ENCODE data around the gene USE1. TPM values are rescaled to one million over a fixed set of nuclear protein-coding genes. Genes with fewer than 3 reads are reported as not detected.
"Not testable (repeated sequence)": the region's sequence is repeated elsewhere in the genome, so short reads cannot be mapped to it uniquely, and the experiment has no call there.

USE1 gene
- polyA plus RNA-seq, 1 experiment = 21.1 TPM

DNA sequence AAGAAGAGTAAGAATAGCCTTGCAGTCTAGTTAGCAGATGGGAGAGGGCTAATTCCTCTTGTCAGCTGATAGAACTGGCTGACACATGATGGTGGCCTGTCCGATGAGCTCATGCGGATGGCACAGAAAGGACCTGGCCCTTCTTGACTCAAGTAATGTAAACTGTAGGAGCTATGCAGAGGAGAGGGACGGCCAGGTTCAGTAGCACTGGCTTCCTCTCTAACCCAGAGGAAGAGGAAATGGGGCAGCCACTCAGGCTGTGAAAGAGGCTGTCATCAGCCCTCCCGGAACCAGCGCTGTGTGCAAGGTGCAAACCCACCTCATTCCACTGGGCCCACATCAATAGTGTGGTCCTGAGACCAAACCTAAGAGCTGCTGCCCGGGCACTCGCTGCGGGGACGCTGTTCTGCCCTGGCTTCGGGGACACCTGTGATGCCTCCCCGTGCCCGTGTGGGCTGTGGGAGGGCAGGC, 30.8 kb upstream of the USE1 start:
- H3K9me3 ChIP-seq (ENCODE audit: control insufficient read depth, insufficient read depth, low read length) = no peaks in the 10 kb centered on the region
- ChIA-PET CTCF (no interaction called here), POLR2A (no interaction called here)
- TF ChIP-seq, protein P1, sequence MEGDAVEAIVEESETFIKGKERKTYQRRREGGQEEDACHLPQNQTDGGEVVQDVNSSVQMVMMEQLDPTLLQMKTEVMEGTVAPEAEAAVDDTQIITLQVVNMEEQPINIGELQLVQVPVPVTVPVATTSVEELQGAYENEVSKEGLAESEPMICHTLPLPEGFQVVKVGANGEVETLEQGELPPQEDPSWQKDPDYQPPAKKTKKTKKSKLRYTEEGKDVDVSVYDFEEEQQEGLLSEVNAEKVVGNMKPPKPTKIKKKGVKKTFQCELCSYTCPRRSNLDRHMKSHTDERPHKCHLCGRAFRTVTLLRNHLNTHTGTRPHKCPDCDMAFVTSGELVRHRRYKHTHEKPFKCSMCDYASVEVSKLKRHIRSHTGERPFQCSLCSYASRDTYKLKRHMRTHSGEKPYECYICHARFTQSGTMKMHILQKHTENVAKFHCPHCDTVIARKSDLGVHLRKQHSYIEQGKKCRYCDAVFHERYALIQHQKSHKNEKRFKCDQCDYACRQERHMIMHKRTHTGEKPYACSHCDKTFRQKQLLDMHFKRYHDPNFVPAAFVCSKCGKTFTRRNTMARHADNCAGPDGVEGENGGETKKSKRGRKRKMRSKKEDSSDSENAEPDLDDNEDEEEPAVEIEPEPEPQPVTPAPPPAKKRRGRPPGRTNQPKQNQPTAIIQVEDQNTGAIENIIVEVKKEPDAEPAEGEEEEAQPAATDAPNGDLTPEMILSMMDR (IDR thresholded peaks at IDR 0.05; ENCODE audit: low read depth, low read length) = no peak
- no peak for DNase-seq (ENCODE audit: low read depth, low spot score)
- H3K27me3 ChIP-seq (ENCODE audit: control insufficient read depth, insufficient read depth, low read length) = no peaks in the 10 kb centered on the region
- no peak overlapping the region for H3K27ac ChIP-seq (ENCODE audit: low read depth, low read length)
- H3K4me3 ChIP-seq (ENCODE audit: low read depth, low read length) = no peak overlapping the region

DNA sequence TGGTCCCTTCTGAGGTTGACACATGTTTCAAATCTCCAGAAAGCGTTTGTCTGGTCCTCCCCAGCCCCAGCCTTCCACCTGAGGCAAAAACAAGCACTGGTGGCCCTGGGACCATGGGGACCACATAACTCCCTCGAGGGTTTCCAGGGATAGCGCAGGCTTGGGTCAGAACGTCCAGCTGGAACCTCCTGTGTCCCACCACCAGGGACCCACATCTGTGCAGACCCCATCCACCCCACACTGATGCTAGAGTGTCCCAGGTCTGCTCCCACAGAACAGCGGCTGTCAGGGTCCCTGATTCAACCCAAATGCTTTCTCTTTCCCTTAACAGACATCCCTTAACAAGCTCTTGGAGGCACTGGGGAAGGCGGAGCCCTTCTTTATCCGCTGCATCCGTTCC, 29.6 kb upstream of the USE1 start:
- TF ChIP-seq, protein P1 (IDR thresholded peaks at IDR 0.05; ENCODE audit: low read depth, low read length) = no peak
- ChIA-PET CTCF (no interaction called here), POLR2A (no interaction called here)
- Histone ChIP-seq H3K27me3 (ENCODE audit: control insufficient read depth, insufficient read depth, low read length) (no peaks in the 10 kb centered on the region), H3K9me3 (ENCODE audit: control insufficient read depth, insufficient read depth, low read length) (no peaks in the 10 kb centered on the region), H3K4me3 (ENCODE audit: low read depth, low read length) (no peak overlapping the region), H3K27ac (ENCODE audit: low read depth, low read length) (no peak overlapping the region)
- no peak for DNase-seq (ENCODE audit: low read depth, low spot score)

DNA sequence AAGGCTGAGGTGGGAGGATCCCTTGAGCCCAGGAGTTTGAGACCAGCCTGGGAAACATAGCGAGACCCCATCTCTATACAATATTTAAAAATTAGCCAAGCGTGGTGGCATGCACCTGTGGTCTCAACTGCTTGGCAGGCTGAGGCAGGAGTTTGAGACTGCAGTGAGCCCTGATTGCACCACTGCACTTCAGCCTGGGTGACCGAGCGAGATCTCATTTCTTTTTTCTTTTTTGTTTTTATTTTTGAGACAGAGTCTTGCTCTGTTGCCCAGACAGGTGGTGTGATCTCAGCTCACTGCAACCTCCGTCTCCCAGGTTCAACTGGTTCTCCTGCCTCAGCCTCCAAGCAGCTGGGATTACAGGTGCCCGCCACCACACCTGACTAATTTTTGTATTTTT, 23.4 kb upstream of the USE1 start:
- H3K9me3 ChIP-seq (ENCODE audit: control insufficient read depth, insufficient read depth, low read length); POLR2A ChIA-PET; H3K4me3 ChIP-seq (ENCODE audit: low read depth, low read length); H3K27me3 ChIP-seq (ENCODE audit: control insufficient read depth, insufficient read depth, low read length); DNase-seq (ENCODE audit: low read depth, low spot score); H3K27ac ChIP-seq (ENCODE audit: low read depth, low read length); CTCF ChIA-PET: not testable (repeated sequence)

DNA sequence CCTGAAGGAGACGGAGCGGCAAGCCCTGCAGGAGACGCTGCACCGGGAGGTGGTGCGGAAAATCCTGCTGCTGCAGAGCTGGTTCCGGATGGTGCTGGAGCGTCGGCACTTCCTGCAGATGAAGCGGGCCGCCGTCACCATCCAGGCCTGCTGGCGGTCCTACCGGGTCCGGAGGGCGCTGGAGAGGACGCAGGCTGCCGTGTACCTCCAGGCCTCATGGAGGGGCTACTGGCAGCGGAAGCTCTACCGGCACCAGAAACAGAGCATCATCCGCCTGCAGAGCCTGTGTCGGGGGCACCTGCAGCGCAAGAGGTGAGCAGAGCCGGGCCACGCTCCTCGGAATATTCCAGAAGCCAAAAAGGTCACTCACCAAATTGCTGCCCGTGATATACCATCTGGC, 22.4 kb upstream of the USE1 start:
- Histone ChIP-seq H3K27me3 (ENCODE audit: control insufficient read depth, insufficient read depth, low read length) (no peaks in the 10 kb centered on the region), H3K27ac (ENCODE audit: low read depth, low read length) (no peak overlapping the region), H3K9me3 (ENCODE audit: control insufficient read depth, insufficient read depth, low read length) (no peaks in the 10 kb centered on the region; the same call in 1 of the 2 replicates), H3K4me3 (ENCODE audit: low read depth, low read length) (no peak overlapping the region)
- ChIA-PET POLR2A (no interaction called here), CTCF (no interaction called here)
- TF ChIP-seq, protein P1 (IDR thresholded peaks at IDR 0.05; ENCODE audit: low read depth, low read length) = no peak
- no peak for DNase-seq (ENCODE audit: low read depth, low spot score)

DNA sequence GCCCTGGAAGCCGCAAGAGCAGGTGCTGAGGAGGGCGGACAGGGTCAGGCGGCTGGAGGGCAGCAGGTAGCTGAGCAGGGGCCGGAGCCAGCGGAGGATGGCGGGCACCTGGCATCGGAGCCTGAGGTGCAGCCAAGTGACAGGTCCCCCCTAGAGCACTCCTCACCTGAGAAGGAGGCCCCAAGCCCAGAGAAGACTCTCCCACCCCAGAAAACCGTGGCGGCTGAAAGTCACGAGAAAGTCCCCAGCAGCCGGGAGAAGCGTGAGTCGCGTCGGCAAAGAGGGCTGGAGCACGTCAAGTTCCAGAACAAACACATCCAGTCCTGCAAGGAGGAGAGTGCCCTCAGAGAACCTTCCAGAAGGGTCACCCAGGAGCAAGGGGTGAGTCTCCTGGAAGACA, 20.5 kb upstream of the USE1 start:
- no peaks in the 10 kb centered on the region; the same call in 1 of the 2 replicates for H3K9me3 ChIP-seq (ENCODE audit: control insufficient read depth, insufficient read depth, low read length)
- POLR2A ChIA-PET = no interaction called here
- TF ChIP-seq, protein P1 (IDR thresholded peaks at IDR 0.05; ENCODE audit: low read depth, low read length) = no peak
- no peaks in the 10 kb centered on the region for H3K27me3 ChIP-seq (ENCODE audit: control insufficient read depth, insufficient read depth, low read length)
- no peak overlapping the region for H3K4me3 ChIP-seq (ENCODE audit: low read depth, low read length)
- CTCF ChIA-PET = no interaction called here
- H3K27ac ChIP-seq (ENCODE audit: low read depth, low read length) = no peak overlapping the region
- DNase-seq (ENCODE audit: low read depth, low spot score) = no peak

DNA sequence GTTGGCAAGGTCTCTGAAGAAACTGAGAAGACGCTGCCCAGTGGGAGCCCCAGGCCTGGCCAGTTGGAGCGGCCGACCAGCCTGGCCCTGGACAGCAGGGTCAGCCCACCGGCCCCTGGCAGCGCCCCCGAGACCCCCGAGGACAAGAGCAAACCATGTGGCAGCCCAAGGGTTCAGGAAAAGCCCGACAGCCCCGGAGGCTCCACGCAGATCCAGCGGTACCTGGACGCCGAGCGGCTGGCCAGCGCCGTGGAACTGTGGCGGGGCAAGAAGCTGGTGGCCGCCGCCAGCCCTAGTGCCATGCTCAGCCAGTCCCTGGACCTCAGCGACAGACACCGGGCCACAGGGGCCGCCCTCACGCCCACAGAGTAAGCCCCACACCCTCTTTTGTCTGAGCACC, 20.1 kb upstream of the USE1 start:
- Histone ChIP-seq H3K27me3 (ENCODE audit: control insufficient read depth, insufficient read depth, low read length) (no peaks in the 10 kb centered on the region), H3K4me3 (ENCODE audit: low read depth, low read length) (no peak overlapping the region), H3K27ac (ENCODE audit: low read depth, low read length) (no peak overlapping the region), H3K9me3 (ENCODE audit: control insufficient read depth, insufficient read depth, low read length) (no peaks in the 10 kb centered on the region; the same call in 1 of the 2 replicates)
- POLR2A ChIA-PET = no interaction called here
- DNase-seq (ENCODE audit: low read depth, low spot score) = no peak
- TF ChIP-seq, protein P1 (IDR thresholded peaks at IDR 0.05; ENCODE audit: low read depth, low read length) = no peak
- CTCF ChIA-PET = no interaction called here

Data from AG04450 (cell line).